Stromal cell of bone marrow (primary cell): ENCODE data around the gene CLDN10.
A peak's percentile ranks its signal among the peaks of the same experiment; 100 is the strongest.

Experiments used
- DNase-seq: peaks from one replicate; pipeline ENCODE4 v3.0.0-alpha.2; 2012; ENCODE audit warnings: low read depth

Gene CLDN10

DNA sequence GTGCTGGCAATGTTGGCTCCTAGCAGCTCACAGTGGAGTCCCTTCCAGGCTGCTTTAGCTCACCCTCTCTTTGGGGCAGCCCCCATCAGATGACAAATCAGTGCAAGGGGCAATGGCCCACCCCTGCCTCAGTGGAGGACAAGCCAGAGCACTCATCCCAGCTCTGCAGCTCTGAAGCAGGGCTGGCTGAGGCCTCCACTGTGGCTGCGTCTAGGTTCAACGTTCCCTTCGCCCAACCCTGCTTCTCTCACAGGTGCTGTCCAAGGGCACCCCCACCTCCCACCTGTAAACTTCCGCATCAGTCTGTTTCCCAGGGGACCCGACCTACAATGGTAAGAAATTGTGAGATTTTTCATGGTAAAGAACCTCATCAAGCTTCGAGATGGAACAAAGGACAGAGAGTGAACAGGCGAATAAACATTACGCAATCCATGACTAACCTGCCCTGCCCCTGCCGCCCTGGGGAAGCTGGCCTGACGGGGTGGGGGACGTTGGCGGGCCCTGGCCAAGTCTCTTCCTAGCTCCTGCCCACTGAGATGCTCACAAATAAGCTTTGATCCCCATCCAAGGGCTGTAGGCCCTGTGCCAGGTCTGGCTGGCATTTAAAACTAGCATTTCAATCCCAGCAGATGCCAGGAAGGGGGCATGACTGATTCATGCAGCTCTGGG, 51.5 kb downstream of the CLDN10 start:
- no peak for DNase-seq

DNA sequence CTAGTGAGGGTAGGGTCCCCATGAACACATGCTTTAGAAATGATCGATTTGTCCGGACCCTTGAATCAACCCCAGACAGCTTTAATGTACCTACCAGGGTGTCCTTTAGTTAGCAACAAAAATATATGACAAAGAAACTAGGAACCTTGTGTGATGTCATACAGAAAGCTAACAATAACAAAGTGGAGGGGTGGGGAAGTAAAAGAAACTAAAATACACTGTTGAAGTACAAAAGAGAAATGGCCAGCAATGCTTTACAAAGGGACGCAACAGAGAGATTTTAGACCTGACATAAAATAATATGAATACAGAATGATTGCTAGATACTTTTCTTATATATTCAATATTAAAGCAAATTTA, 52.0 kb downstream of the CLDN10 start:
- DNase-seq: no peak

GRCh38 chr13:95605448-95606125, 53.1 kb downstream of the CLDN10 start:
- DNase-seq: no peak

- DNase-seq: peak; percentile 45
Observed at GRCh38 chr13:95607366-95607765, 54.8 kb downstream of the CLDN10 start.

- no peak for DNase-seq
Observed at GRCh38 chr13:95608640-95609323, 56.3 kb downstream of the CLDN10 start.

GRCh38 chr13:95614641-95615245, 62.2 kb downstream of the CLDN10 start:
- no peak for DNase-seq

DNA sequence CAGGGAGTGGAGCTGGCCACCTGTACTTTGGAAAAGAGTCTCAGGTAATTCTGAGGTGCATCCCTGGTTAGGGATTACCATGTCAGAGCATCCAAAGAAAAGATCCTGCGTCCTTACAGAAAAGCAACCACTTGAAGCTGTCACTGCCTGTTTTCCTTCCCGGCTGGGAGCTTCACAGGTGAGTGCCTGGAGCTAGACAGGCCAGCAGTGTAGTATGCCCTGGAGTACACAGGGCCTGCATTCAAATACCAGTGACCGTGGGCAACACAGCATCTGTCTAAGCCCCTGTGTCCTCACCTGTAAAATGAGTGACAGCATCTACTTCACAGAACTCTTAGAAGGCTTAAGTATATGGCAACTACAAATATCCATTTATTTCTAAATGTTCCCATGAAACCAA, 63.0 kb downstream of the CLDN10 start:
- DNase-seq: no peak

GRCh38 chr13:95620030-95620824, 67.7 kb downstream of the CLDN10 start:
- no peak for DNase-seq

DNA sequence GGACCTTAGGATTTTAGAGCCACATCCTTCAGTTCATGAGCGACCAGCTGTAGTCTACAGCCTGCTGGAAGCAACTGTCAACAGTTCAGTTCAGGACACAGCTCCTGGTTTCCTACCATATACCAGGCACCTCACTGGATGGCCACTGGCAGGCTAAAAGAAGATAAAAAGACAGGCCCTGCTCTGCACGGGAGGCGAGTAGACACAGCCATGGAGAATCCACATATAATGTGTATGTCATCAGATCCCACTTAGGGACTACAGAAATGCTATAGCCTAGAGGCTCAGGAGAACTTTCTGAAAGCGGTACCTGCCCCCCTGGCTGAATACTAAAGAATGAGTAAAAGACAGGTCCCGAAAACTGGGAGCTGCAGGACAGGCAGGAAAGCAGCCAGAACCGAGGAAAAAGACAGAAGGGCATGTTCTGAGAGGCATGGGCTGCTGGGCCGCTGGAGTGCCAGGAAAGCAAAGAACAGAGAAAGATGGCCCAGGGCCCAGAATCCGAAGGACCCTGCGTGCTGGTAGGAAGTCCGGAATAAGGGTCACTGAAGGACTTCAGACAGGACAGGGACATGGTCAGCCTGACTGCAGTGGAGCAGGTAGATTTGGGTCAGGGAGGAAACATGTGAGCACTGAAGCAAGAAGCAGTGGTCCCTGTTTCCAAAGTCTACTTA, 68.4 kb downstream of the CLDN10 start:
- DNase-seq: no peak

DNA sequence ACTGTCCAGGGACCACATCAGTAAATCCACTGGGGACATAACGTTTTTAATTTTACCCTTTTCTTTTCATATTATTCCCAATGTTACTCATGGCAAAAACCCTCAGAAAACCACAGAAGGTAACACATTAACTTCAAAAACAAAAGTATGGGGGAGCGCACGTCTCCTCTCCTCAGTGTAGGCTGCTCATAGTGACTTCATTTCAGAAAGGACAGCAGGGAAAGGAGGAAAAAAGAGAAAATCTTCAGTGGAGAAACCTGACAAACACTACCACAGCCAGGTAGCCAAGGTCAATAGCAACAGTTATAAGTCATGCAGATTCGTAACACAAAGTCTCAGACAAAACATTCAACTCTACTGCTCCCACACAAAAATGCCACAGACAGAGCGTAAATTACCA, 70.6 kb downstream of the CLDN10 start:
- no peak for DNase-seq

GRCh38 chr13:95624020-95624419, 71.5 kb downstream of the CLDN10 start:
- peak; percentile 34 for DNase-seq

GRCh38 chr13:95626768-95627167, 74.2 kb downstream of the CLDN10 start:
- DNase-seq: no peak

DNA sequence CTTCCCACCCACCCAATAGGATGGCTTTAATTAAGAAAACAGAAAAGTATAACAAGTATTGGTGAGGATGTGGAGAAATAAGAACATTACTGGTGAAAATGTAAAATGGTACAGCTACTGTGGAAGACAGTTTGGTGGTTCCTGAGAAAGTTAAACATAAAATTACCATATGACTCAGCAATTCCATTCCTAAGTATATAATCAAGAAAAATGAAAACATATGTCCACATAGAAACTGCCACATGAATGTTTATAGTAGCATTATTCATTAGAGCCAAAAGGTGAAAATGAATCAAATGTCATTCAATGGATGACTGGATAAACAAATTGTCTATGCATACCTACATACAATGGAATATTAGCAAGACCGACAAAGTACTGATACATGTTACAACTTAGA, 75.1 kb downstream of the CLDN10 start:
- DNase-seq: no peak

DNA sequence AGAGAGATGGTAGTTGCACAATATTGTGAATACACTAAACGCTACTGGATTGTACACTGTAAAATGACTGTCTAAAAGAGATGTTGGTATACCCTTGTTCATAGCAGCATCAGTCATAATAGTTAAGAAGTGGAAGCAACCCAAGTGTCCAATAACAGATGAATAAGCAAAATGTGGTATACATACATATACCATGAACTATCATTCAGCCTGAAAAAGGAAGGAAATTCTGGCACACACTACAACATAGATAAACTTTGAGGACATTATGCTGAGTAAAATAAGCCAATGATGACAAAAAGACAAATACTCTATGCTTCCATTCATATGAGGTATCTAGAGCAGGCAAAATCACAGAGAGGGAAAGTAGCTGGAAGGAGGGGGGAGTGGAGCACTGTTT, 76.0 kb downstream of the CLDN10 start:
- DNase-seq: no peak

DNA sequence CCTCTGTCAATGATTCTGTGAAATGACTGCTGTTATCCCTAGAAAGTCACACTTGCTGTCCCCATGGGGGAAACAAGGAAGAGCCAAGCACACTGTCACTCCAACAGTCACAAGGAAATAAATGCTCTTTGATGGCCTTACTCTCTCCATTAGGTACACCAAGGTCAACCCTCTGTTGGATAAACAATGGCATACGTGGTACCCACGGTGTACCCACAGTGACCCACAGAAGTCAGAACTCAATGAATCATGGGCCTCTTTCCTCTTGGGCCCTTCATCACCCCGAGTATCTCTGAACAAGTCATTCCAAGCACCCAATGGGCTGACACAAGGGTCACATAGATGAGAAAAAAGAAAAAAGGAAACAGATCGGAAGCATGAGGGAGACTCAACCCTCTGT, 76.6 kb downstream of the CLDN10 start:
- no peak for DNase-seq
